K562 (cell line): ENCODE results near the gene ANKRD11. TPM values are rescaled to one million over a fixed set of nuclear protein-coding genes. Genes with fewer than 3 reads are reported as not detected.

Source experiments
- AFF4 ChIP-seq: sonication (generic); formaldehyde crosslinking; IDR thresholded peaks from 2 replicates; pipeline ENCODE4 v1.8.0; 2023; ENCODE audit warnings: mild to moderate bottlenecking, missing genetic modification reagents
- BCLAF1 ChIP-seq, 2 experiments: fragments of 450-650 bp in 1 of 2; IDR thresholded peaks; 2 replicates each; pipeline ENCODE4 v1.6.1; 2011 to 2017; ENCODE audit warnings: low read depth in 2 of 2, antibody characterized with exemption in 1 of 2, borderline replicate concordance in 1 of 2, low read length in 1 of 2, mild to moderate bottlenecking in 1 of 2, mixed read lengths in 1 of 2; ENCODE audit not compliant: control insufficient read depth in 1 of 2
- C11orf30 ChIP-seq: fragments of 450-650 bp; IDR thresholded peaks from 2 replicates; pipeline ENCODE4 v1.6.1; 2016; ENCODE audit warnings: low read depth, mild to moderate bottlenecking
- MAFK ChIP-seq: IDR thresholded peaks from 2 replicates; pipeline ENCODE4 v1.6.1; 2011; ENCODE audit warnings: low read length, improper control_type of control experiment
- PKNOX1 ChIP-seq: fragments of 450-650 bp; IDR thresholded peaks from 2 replicates; pipeline ENCODE4 v1.6.1; 2016
- SIN3A ChIP-seq, 2 experiments: fragments of 150-350 bp in 1 of 2; IDR thresholded peaks; 2 replicates each; pipeline ENCODE4 v1.6.1; 2011 to 2016; ENCODE audit warnings: borderline replicate concordance in 2 of 2, low read depth in 2 of 2, low read length in 2 of 2, mild to moderate bottlenecking in 2 of 2, moderate library complexity in 2 of 2; ENCODE audit not compliant: control insufficient read depth in 1 of 2
- SMARCA4 ChIP-seq: fragments of 450-650 bp; IDR thresholded peaks from 2 replicates; pipeline ENCODE4 v1.6.1; 2016
- SMARCE1 ChIP-seq: fragments of 450-650 bp; IDR thresholded peaks from 2 replicates; pipeline ENCODE4 v1.7.1; 2016; ENCODE audit warnings: mild to moderate bottlenecking
- SNAPC5 ChIP-seq: fragments of 250-450 bp; sonication (Bioruptor Pico); IDR thresholded peaks from 2 replicates; pipeline ENCODE4 v1.8.0; 2021; ENCODE audit warnings: moderate library complexity, mild to moderate bottlenecking, inconsistent platforms
- ZBTB2 ChIP-seq: fragments of 450-650 bp; IDR thresholded peaks from 2 replicates; pipeline ENCODE4 v1.6.1; 2016; ENCODE audit warnings: antibody characterized with exemption
- ZNF184 ChIP-seq: sonication (generic); formaldehyde crosslinking; IDR thresholded peaks from 2 replicates; pipeline ENCODE4 v1.5.0; 2020; ENCODE audit warnings: missing genetic modification reagents
- ZNF280B ChIP-seq: fragments of 250-450 bp; sonication (Bioruptor Pico); IDR thresholded peaks from 2 replicates; pipeline ENCODE4 v1.5.1; 2021; ENCODE audit warnings: mild to moderate bottlenecking
- ZNF511 ChIP-seq: sonication (generic); formaldehyde crosslinking; IDR thresholded peaks from 2 replicates; pipeline ENCODE4 v1.8.0; 2022; ENCODE audit warnings: mild to moderate bottlenecking, missing genetic modification reagents
- polyA plus RNA-seq, 8 experiments: library from polyadenylated mRNA; depleted of rRNA in 4 of 8; stranded (reverse) in 5 of 8; unstranded in 3 of 8; fragments of >200 nt; fragmentation: Nextera tagmentation in 2 of 8; fragmentation: Illumina TruSeq in 1 of 8; extraction: Ambion mirVana in 2 of 8; extraction: Trizol in 1 of 8; gene quantifications; 2 replicates each; pipeline versions ENCODE4 v1.2.1 to v1.2.3, GENCODE V29; 2011 to 2014; ENCODE audit warnings: inconsistent platforms in 1 of 8, missing spikeins in 1 of 8
- total RNA-seq, 7 experiments: library from RNA; depleted of rRNA in 6 of 7; stranded (reverse); fragments of >200 nt in 6 of 7; fragmentation: Illumina TruSeq in 2 of 7; extraction: Trizol in 2 of 7; gene quantifications; 2 replicates each; pipeline versions ENCODE4 v1.2.1 to v1.2.3, GENCODE V29; 2011 to 2021; ENCODE audit warnings: low replicate concordance in 1 of 7

Gene ANKRD11
- total and polyA plus RNA-seq, 9 of the 15 experiments (the other 6 are each of a cell fraction or from before 2014, with no cell fraction given) = 4.7 to 126 (median 31.7) TPM

GRCh38 chr16:89319886-89320781 lies 170.2 kb downstream of the ANKRD11 start (continued):
- TF ChIP-seq SMARCA4 = peak; percentile 64; the same call in 1 of the 2 replicates
- TF ChIP-seq AFF4 (CRISPR knock-in tag) = no peak
- TF ChIP-seq ZNF184 (CRISPR knock-in tag) = no peak
- TF ChIP-seq ZNF511 (CRISPR knock-in tag) = no peak
- peak; percentile 76; the same call in 1 of the 2 replicates for TF ChIP-seq MAFK
- no peak for TF ChIP-seq ZBTB2
- peak; percentile 51; the same call in 1 of the 2 replicates for TF ChIP-seq PKNOX1
- TF ChIP-seq C11orf30 = peak; percentile 91
- TF ChIP-seq SMARCE1 = 0 out of 2 replicates have a peak, but pooled peaks have one; percentile 23
- peak in 1 of 2 experiments; percentile 61; a peak in 1 of 4 replicates for TF ChIP-seq SIN3A (IDR thresholded peaks at IDR 0.05; ENCODE audit: borderline replicate concordance in 2 of 2, control insufficient read depth in 1 of 2, low read depth in 2 of 2, low read length in 2 of 2)
- no peak for TF ChIP-seq SNAPC5 (CRISPR knock-in tag)
- TF ChIP-seq ZNF280B (CRISPR knock-in tag) = no peak
- no peak for TF ChIP-seq BCLAF1 (IDR thresholded peaks at IDR 0.05; ENCODE audit: borderline replicate concordance in 1 of 2, control insufficient read depth in 1 of 2, low read depth in 2 of 2, low read length in 1 of 2)
